RWPE1 (cell line): Measurements from ENCODE around the gene CCRL2.

ENCODE experiments used
- CTCF ChIA-PET: fragments of 350-600 bp; sonication (Branson Sonifier 250); formaldehyde crosslinking; extraction: SDS; loops from one replicate; lab custom pipeline; 2021; lab: Yijun Ruan, JAX
- POLR2A ChIA-PET: fragments of 400-600 bp; formaldehyde crosslinking; extraction: SDS; loops from one replicate; lab custom pipeline; 2020; ENCODE audit warnings: antibody characterized with exemption; ENCODE audit not compliant: low non-redundant PET; lab: Yijun Ruan, JAX
- DNase-seq: peaks from one replicate; pipeline ENCODE4 v3.0.0; 2012; ENCODE audit warnings: low spot score
- H3K27ac ChIP-seq: fragments of 450-650 bp; 2 replicates; pipeline ENCODE4 v1.5.1; 2017
- TF ChIP-seq, protein P1 (sequence below): fragments of 450-650 bp; conservative IDR thresholded peaks from 2 replicates; pipeline ENCODE4 v1.5.1; 2017; ENCODE audit warnings: low read depth, mild to moderate bottlenecking

CCRL2 gene

DNA sequence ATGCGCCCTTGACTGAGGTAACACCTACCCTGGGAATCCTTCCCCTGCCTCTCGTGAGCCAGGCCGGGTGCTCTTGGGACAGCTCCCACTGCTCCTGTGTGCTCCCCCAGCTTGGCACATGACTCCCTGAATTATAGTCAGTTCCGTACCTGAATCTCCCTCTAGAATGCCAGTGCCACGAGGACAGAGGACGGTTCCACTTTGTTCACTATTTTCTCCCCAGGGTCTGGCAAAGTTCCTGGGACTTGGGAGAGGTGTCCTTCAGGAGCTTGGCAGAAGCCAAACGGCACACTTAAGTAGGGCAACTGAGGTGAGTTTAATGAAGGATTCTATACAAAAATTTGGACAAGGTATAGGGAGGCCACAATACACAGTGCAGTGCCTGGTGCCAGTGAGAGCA lies 9.9 kb upstream of the CCRL2 start:
- TF ChIP-seq, protein P1, sequence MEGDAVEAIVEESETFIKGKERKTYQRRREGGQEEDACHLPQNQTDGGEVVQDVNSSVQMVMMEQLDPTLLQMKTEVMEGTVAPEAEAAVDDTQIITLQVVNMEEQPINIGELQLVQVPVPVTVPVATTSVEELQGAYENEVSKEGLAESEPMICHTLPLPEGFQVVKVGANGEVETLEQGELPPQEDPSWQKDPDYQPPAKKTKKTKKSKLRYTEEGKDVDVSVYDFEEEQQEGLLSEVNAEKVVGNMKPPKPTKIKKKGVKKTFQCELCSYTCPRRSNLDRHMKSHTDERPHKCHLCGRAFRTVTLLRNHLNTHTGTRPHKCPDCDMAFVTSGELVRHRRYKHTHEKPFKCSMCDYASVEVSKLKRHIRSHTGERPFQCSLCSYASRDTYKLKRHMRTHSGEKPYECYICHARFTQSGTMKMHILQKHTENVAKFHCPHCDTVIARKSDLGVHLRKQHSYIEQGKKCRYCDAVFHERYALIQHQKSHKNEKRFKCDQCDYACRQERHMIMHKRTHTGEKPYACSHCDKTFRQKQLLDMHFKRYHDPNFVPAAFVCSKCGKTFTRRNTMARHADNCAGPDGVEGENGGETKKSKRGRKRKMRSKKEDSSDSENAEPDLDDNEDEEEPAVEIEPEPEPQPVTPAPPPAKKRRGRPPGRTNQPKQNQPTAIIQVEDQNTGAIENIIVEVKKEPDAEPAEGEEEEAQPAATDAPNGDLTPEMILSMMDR: no peak
- ChIA-PET CTCF (no interaction called here), POLR2A (no interaction called here)
- H3K27ac ChIP-seq: no peak overlapping the region
- no peak for DNase-seq

DNA sequence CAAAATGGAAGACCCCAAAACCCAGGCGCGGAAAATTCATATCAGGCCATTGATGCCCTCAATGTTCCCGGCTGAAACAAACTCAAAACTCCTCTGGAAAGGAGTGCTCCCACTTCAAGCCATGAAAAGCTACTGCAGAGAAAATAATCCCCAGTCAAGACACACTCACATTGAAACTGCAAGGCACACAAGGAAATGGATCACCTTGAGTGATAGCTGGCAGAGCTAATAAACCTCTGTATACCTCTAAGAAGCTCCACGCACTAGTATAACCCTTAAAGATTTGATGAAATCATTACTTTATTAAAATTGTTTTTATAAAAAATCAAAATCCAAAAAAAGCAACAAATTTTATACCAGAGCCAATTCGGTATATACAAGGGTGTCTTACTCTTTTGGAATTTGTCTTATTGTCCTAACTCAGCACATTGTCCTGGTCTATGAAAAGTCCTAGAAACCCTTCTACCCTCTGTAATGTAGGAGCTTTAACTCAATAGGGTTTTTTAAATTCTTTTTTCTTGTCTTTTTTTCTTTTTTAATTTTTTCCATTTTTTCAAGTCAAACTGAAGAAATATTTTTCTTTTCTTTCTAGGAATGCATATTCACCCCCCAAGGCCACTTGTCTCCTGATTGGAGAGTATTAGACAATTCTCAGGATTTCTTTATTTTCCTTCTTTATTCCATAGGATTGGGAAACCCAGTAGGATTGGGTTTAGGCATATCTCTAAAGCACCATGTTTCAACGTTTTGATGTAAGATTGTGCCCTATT lies 8.7 kb upstream of the CCRL2 start:
- CTCF ChIA-PET: no interaction called here

DNA sequence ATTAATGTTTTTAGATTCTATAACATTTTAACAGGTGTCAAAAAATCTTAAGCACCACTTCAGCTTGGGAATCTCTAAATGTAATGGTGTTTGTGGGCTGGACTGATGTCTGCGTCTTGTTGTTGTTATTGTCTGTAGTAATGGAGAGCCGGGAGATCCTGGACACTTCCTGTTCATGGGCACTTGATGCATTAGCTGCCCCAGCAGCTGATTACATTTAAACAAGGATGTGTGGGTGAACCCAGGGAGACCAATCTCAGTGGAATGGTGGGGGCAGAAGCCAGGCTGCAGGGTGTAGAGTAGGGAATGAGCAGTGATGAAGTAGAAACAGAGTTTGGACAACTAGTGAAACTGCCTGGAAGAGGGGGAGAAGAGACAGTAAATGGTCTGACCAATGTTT lies 8.0 kb upstream of the CCRL2 start:
- no peak for DNase-seq
- no peak overlapping the region for H3K27ac ChIP-seq
- ChIA-PET CTCF (no interaction called here), POLR2A (no interaction called here)
- TF ChIP-seq, protein P1: no peak

More for the DNA sequence above, 8.7 kb upstream of the CCRL2 start:
- TF ChIP-seq, protein P1: no peak
- no peak for DNase-seq
- POLR2A ChIA-PET: no interaction called here
- no peak overlapping the region for H3K27ac ChIP-seq

DNA sequence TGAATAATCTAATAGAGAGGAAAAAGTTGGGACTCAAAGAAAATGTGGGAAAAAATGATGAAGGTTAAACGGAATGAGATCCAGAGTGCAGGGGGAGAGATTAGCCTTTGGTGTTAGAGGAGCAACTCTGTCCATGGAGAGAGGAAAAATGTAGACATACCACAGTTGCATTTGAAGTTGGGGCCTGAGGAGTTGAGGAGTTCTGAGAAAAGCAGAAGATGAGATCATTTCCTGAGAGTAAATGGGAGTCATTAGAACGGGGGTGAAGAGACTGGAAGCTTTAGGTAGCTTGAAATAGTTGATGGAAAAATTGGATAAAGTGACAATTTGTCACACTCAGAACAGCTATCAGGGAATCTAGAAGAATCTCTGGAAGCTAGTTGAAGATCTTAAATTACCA lies 7.5 kb upstream of the CCRL2 start:
- H3K27ac ChIP-seq: no peak overlapping the region
- TF ChIP-seq, protein P1: no peak
- ChIA-PET POLR2A (interaction anchor here (0.6 kb wide), 1 partner anchor 829 kb away, joined by 3 read pairs; no protein-coding TSS in a partner anchor), CTCF (interaction anchor here (0.7 kb wide), 1 partner anchor 27 kb away, joined by 3 read pairs; no protein-coding TSS in a partner anchor)
- DNase-seq: no peak

DNA sequence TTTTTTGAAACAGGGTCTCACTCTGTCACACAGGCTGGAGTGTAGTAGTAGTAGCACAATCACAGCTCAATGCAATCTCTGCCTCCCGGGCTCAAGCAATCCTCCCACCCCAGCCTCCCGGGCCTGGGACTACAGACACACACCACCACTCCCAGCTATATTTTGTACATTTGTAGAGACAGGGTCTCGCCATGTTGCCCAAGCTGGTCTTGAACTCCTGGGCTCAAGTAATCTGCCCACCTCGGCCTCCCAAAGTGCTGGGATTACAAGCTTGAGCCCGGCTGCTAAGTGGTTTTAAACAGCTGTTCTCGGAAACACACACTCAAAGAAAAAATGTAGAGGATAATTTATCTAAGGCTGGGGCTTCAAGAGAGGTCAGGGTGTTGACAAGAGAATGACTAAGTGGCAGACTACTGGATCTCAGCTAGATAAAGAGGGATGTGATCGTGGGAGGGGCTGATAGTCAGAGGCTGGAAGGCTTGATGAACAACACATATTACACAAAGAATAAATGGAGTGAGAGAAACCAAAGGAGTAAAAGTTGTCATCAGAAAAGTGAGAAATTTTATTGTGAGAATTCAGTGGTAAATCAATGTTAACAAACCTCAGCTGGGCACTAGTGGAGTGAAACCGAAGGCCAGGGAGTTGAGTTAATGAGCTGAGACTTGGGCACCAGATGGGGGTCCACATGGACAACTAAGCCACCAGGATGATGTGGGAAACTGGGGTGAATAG lies 6.9 kb upstream of the CCRL2 start:
- ChIA-PET CTCF (interaction anchor here (0.7 kb wide), 1 partner anchor 28 kb away, joined by 3 read pairs; no protein-coding TSS in a partner anchor), POLR2A (interaction anchor here (0.6 kb wide), 1 partner anchor 829 kb away, joined by 3 read pairs; no protein-coding TSS in a partner anchor)
- TF ChIP-seq, protein P1: no peak
- no peak overlapping the region for H3K27ac ChIP-seq
- DNase-seq: no peak

DNA sequence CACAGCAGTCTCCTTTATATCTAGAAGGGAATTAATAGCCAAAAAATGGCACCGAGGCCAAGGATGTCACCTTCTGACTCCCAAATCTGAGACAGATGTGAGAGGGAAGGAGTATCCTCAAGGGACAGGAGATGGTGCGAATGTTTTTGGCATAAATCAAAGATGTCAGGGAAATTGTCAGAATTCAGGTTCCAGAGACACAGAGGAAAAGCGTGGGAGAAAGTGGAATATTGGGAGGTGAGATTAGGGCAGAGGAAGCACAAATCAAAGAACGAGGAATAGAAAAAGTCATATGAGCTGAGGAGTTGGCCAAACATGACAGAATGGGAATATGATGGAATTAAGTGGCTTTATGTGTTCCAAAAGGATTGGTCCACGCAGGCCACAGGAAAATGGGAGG lies 6.2 kb upstream of the CCRL2 start:
- no peak overlapping the region for H3K27ac ChIP-seq
- POLR2A ChIA-PET: no interaction called here
- CTCF ChIA-PET: no interaction called here
- TF ChIP-seq, protein P1: no peak
- DNase-seq: no peak
